Measurements from ENCODE around the gene TAAR5.
"Not testable (repeated sequence)": the region's sequence is repeated elsewhere in the genome, so short reads cannot be mapped to it uniquely, and the experiment has no call there.

The TAAR5 gene

GRCh38 chr6:132584698-132585097 lies 4.8 kb downstream of the TAAR5 start:
- Histone ChIP-seq H3K9me3 (ENCODE audit: control insufficient read depth in 1 of 2, low read length in 2 of 2) (no peaks in the 10 kb centered on the region), H3K4me3 (ENCODE audit: low read depth in 1 of 2, low read length in 2 of 2) (no peak overlapping the region), H3K27me3 (ENCODE audit: control insufficient read depth in 1 of 2, insufficient read depth in 2 of 2, low read length in 2 of 2) (no peaks in the 10 kb centered on the region), H3K36me3 (ENCODE audit: control insufficient read depth in 1 of 2, insufficient read depth in 2 of 2, low read length in 2 of 2) (no peaks in the 10 kb centered on the region), H3K9ac (ENCODE audit: low read depth in 1 of 2, low read length in 2 of 2) (no peak overlapping the region), H3K4me1 (ENCODE audit: control insufficient read depth in 1 of 2, insufficient read depth in 2 of 2, low read length in 2 of 2) (no peaks in the 10 kb centered on the region), H3K27ac (ENCODE audit: low read depth, low read length) (no peak overlapping the region)

- no peak overlapping the region for H3K27ac ChIP-seq (ENCODE audit: low read depth, low read length)
- no peaks in the 10 kb centered on the region for H3K27me3 ChIP-seq (ENCODE audit: control insufficient read depth in 1 of 2, insufficient read depth in 2 of 2, low read length in 2 of 2)
- H3K9me3 ChIP-seq (ENCODE audit: control insufficient read depth in 1 of 2, low read length in 2 of 2), result no peaks in the 10 kb centered on the region
- H3K9ac ChIP-seq (ENCODE audit: low read depth in 1 of 2, low read length in 2 of 2), result no peak overlapping the region
- no peaks in the 10 kb centered on the region for H3K36me3 ChIP-seq (ENCODE audit: control insufficient read depth in 1 of 2, insufficient read depth in 2 of 2, low read length in 2 of 2)
- H3K4me3 ChIP-seq (ENCODE audit: low read depth in 1 of 2, low read length in 2 of 2), result no peak overlapping the region
- H3K4me1 ChIP-seq (ENCODE audit: control insufficient read depth in 1 of 2, insufficient read depth in 2 of 2, low read length in 2 of 2), result no peaks in the 10 kb centered on the region
Observed at GRCh38 chr6:132571774-132572173, 17.8 kb downstream of the TAAR5 start.

GRCh38 chr6:132570221-132570777 lies 19.2 kb downstream of the TAAR5 start, which contains the start of gene TAAR6:
Gene TAAR6, plus strand, starts transcription at chr6:132570322. Its CDS starts 0 bp downstream, at chr6:132570322.
- H3K27ac ChIP-seq (ENCODE audit: low read depth, low read length), result no peak within 1 kb of the TSS
- H3K36me3 ChIP-seq (ENCODE audit: control insufficient read depth in 1 of 2, insufficient read depth in 2 of 2, low read length in 2 of 2), result no peaks in the 10 kb centered on the region
- no peaks in the 10 kb centered on the region for H3K9me3 ChIP-seq (ENCODE audit: control insufficient read depth in 1 of 2, low read length in 2 of 2)
- H3K4me3 ChIP-seq (ENCODE audit: low read depth in 1 of 2, low read length in 2 of 2), result no peak within 1 kb of the TSS
- H3K4me1 ChIP-seq (ENCODE audit: control insufficient read depth in 1 of 2, insufficient read depth in 2 of 2, low read length in 2 of 2), result no peaks in the 10 kb centered on the region
- H3K27me3 ChIP-seq (ENCODE audit: control insufficient read depth in 1 of 2, insufficient read depth in 2 of 2, low read length in 2 of 2), result no peaks in the 10 kb centered on the region
- H3K9ac ChIP-seq (ENCODE audit: low read depth in 1 of 2, low read length in 2 of 2), result no peak within 1 kb of the TSS

GRCh38 chr6:132569170-132569569 lies 20.4 kb downstream of the TAAR5 start:
- H3K4me3 ChIP-seq (ENCODE audit: low read depth in 1 of 2, low read length in 2 of 2), result no peak overlapping the region
- no peaks in the 10 kb centered on the region for H3K9me3 ChIP-seq (ENCODE audit: control insufficient read depth in 1 of 2, low read length in 2 of 2)
- H3K27ac ChIP-seq (ENCODE audit: low read depth, low read length), result no peak overlapping the region

GRCh38 chr6:132568611-132569010 lies 20.9 kb downstream of the TAAR5 start:
- no peaks in the 10 kb centered on the region for H3K4me1 ChIP-seq (ENCODE audit: control insufficient read depth in 1 of 2, insufficient read depth in 2 of 2, low read length in 2 of 2)
- no peaks in the 10 kb centered on the region for H3K27me3 ChIP-seq (ENCODE audit: control insufficient read depth in 1 of 2, insufficient read depth in 2 of 2, low read length in 2 of 2)
- H3K9ac ChIP-seq (ENCODE audit: low read depth in 1 of 2, low read length in 2 of 2), result no peak overlapping the region
- H3K9me3 ChIP-seq (ENCODE audit: control insufficient read depth in 1 of 2, low read length in 2 of 2), result no peaks in the 10 kb centered on the region
- no peak overlapping the region for H3K27ac ChIP-seq (ENCODE audit: low read depth, low read length)
- H3K36me3 ChIP-seq (ENCODE audit: control insufficient read depth in 1 of 2, insufficient read depth in 2 of 2, low read length in 2 of 2), result no peaks in the 10 kb centered on the region
- no peak overlapping the region for H3K4me3 ChIP-seq (ENCODE audit: low read depth in 1 of 2, low read length in 2 of 2)

More at GRCh38 chr6:132569170-132569569, 20.4 kb downstream of the TAAR5 start:
- Histone ChIP-seq H3K4me1 (ENCODE audit: control insufficient read depth in 1 of 2, insufficient read depth in 2 of 2, low read length in 2 of 2) (no peaks in the 10 kb centered on the region), H3K36me3 (ENCODE audit: control insufficient read depth in 1 of 2, insufficient read depth in 2 of 2, low read length in 2 of 2) (no peaks in the 10 kb centered on the region), H3K9ac (ENCODE audit: low read depth in 1 of 2, low read length in 2 of 2) (no peak overlapping the region), H3K27me3 (ENCODE audit: control insufficient read depth in 1 of 2, insufficient read depth in 2 of 2, low read length in 2 of 2) (no peaks in the 10 kb centered on the region)

- Histone ChIP-seq H3K27ac (ENCODE audit: low read depth, low read length) (no peak overlapping the region), H3K4me1 (ENCODE audit: control insufficient read depth in 1 of 2, insufficient read depth in 2 of 2, low read length in 2 of 2) (no peaks in the 10 kb centered on the region), H3K9ac (ENCODE audit: low read depth in 1 of 2, low read length in 2 of 2) (no peak overlapping the region), H3K36me3 (ENCODE audit: control insufficient read depth in 1 of 2, insufficient read depth in 2 of 2, low read length in 2 of 2) (no peaks in the 10 kb centered on the region), H3K27me3 (ENCODE audit: control insufficient read depth in 1 of 2, insufficient read depth in 2 of 2, low read length in 2 of 2) (no peaks in the 10 kb centered on the region), H3K4me3 (ENCODE audit: low read depth in 1 of 2, low read length in 2 of 2) (no peak overlapping the region), H3K9me3 (ENCODE audit: control insufficient read depth in 1 of 2, low read length in 2 of 2) (no peaks in the 10 kb centered on the region)
Observed at GRCh38 chr6:132567566-132567965, 22.0 kb downstream of the TAAR5 start.

GRCh38 chr6:132566404-132566803 lies 23.1 kb downstream of the TAAR5 start:
- Histone ChIP-seq H3K4me3 (ENCODE audit: low read depth in 1 of 2, low read length in 2 of 2) (no peak overlapping the region), H3K27ac (ENCODE audit: low read depth, low read length) (no peak overlapping the region), H3K4me1 (ENCODE audit: control insufficient read depth in 1 of 2, insufficient read depth in 2 of 2, low read length in 2 of 2) (no peaks in the 10 kb centered on the region), H3K9ac (ENCODE audit: low read depth in 1 of 2, low read length in 2 of 2) (no peak overlapping the region), H3K36me3 (ENCODE audit: control insufficient read depth in 1 of 2, insufficient read depth in 2 of 2, low read length in 2 of 2) (no peaks in the 10 kb centered on the region), H3K27me3 (ENCODE audit: control insufficient read depth in 1 of 2, insufficient read depth in 2 of 2, low read length in 2 of 2) (no peaks in the 10 kb centered on the region), H3K9me3 (ENCODE audit: control insufficient read depth in 1 of 2, low read length in 2 of 2) (no peaks in the 10 kb centered on the region)

GRCh38 chr6:132560087-132560486 lies 29.5 kb downstream of the TAAR5 start:
- not testable (repeated sequence) for H3K27ac ChIP-seq (ENCODE audit: low read depth, low read length); H3K4me1 ChIP-seq (ENCODE audit: control insufficient read depth in 1 of 2, insufficient read depth in 2 of 2, low read length in 2 of 2); H3K9ac ChIP-seq (ENCODE audit: low read depth in 1 of 2, low read length in 2 of 2); H3K36me3 ChIP-seq (ENCODE audit: control insufficient read depth in 1 of 2, insufficient read depth in 2 of 2, low read length in 2 of 2); H3K9me3 ChIP-seq (ENCODE audit: control insufficient read depth in 1 of 2, low read length in 2 of 2); H3K27me3 ChIP-seq (ENCODE audit: control insufficient read depth in 1 of 2, insufficient read depth in 2 of 2, low read length in 2 of 2); H3K4me3 ChIP-seq (ENCODE audit: low read depth in 1 of 2, low read length in 2 of 2)

- Histone ChIP-seq H3K4me3 (ENCODE audit: low read depth in 1 of 2, low read length in 2 of 2) (no peak within 1 kb of the TSS), H3K9ac (ENCODE audit: low read depth in 1 of 2, low read length in 2 of 2) (no peak within 1 kb of the TSS), H3K27ac (ENCODE audit: low read depth, low read length) (no peak within 1 kb of the TSS), H3K4me1 (ENCODE audit: control insufficient read depth in 1 of 2, insufficient read depth in 2 of 2, low read length in 2 of 2) (no peaks in the 10 kb centered on the region), H3K9me3 (ENCODE audit: control insufficient read depth in 1 of 2, low read length in 2 of 2) (no peaks in the 10 kb centered on the region), H3K27me3 (ENCODE audit: control insufficient read depth in 1 of 2, insufficient read depth in 2 of 2, low read length in 2 of 2) (no peaks in the 10 kb centered on the region), H3K36me3 (ENCODE audit: control insufficient read depth in 1 of 2, insufficient read depth in 2 of 2, low read length in 2 of 2) (no peaks in the 10 kb centered on the region)
Observed at GRCh38 chr6:132552372-132552771, 37.2 kb downstream of the TAAR5 start, which contains the start of gene TAAR8. Gene TAAR8, plus strand, starts transcription at chr6:132552672. Its CDS starts 21 bp downstream, at chr6:132552693.

- Histone ChIP-seq H3K9me3 (ENCODE audit: control insufficient read depth in 1 of 2, low read length in 2 of 2) (no peaks in the 10 kb centered on the region), H3K27ac (ENCODE audit: low read depth, low read length) (no peak overlapping the region), H3K4me1 (ENCODE audit: control insufficient read depth in 1 of 2, insufficient read depth in 2 of 2, low read length in 2 of 2) (no peaks in the 10 kb centered on the region), H3K27me3 (ENCODE audit: control insufficient read depth in 1 of 2, insufficient read depth in 2 of 2, low read length in 2 of 2) (no peaks in the 10 kb centered on the region), H3K9ac (ENCODE audit: low read depth in 1 of 2, low read length in 2 of 2) (no peak overlapping the region), H3K36me3 (ENCODE audit: control insufficient read depth in 1 of 2, insufficient read depth in 2 of 2, low read length in 2 of 2) (no peaks in the 10 kb centered on the region), H3K4me3 (ENCODE audit: low read depth in 1 of 2, low read length in 2 of 2) (no peak overlapping the region)
Observed at GRCh38 chr6:132551214-132551613, 38.3 kb downstream of the TAAR5 start.

All from duodenal mucosa (tissue), 2 donors.